Measurements from ENCODE around the gene SPSB1.
A peak's percentile ranks its signal among the peaks of the same experiment; 100 is the strongest.

Gene SPSB1

GRCh38 chr1:9282696-9282955 is 10.1 kb upstream of the SPSB1 start:
- H3K4me1 ChIP-seq (ENCODE audit: control insufficient read depth, insufficient read depth, low read length), result no peaks in the 10 kb centered on the region
- no peaks in the 10 kb centered on the region for H3K9me3 ChIP-seq (ENCODE audit: control insufficient read depth, insufficient read depth, low read depth, low read length)
- ChIA-PET POLR2A (no interaction called here), CTCF (interaction anchor here (0.6 to 1.7 kb wide), 4 partner anchors 16 to 212 kb away, joined by 3 to 8 read pairs (median 4); no protein-coding TSS in a partner anchor)
- no peak for TF ChIP-seq ZBTB7A (tag by site-specific recombination; IDR thresholded peaks at IDR 0.05; ENCODE audit: low read depth)
- TF ChIP-seq EGR2 (tag by site-specific recombination; IDR thresholded peaks at IDR 0.05; ENCODE audit: low read depth), result 0 out of 2 replicates have a peak, but pooled peaks have one; percentile 11
- peak; percentile 59 for TF ChIP-seq ZFHX2 (tag by site-specific recombination; conservative IDR thresholded peaks at IDR 0.05)
- TF ChIP-seq ZNF645 (tag by site-specific recombination; IDR thresholded peaks at IDR 0.05), result no peak
- no peak for TF ChIP-seq KLF9 (tag by site-specific recombination; IDR thresholded peaks at IDR 0.05; ENCODE audit: low read depth)
- H3K4me3 ChIP-seq (ENCODE audit: low read depth, low read length), result no peak overlapping the region
- H3K36me3 ChIP-seq (ENCODE audit: control insufficient read depth in 2 of 2, insufficient read depth in 1 of 2, low read length in 2 of 2), result no peaks in the 10 kb centered on the region
- H3K27ac ChIP-seq (ENCODE audit: extremely low read depth, low read depth, low read length), result no peak overlapping the region

GRCh38 chr1:9284061-9284460 is 8.6 kb upstream of the SPSB1 start:
- H3K36me3 ChIP-seq (ENCODE audit: control insufficient read depth in 2 of 2, insufficient read depth in 1 of 2, low read length in 2 of 2), result no peaks in the 10 kb centered on the region

GRCh38 chr1:9286556-9286955 is 6.1 kb upstream of the SPSB1 start:
- ChIA-PET CTCF (interaction anchor here (0.5 kb wide), 1 partner anchor 259 kb away, joined by 3 read pairs; no protein-coding TSS in a partner anchor), POLR2A (no interaction called here)
- Histone ChIP-seq H3K4me3 (ENCODE audit: low read depth, low read length) (no peak overlapping the region), H3K9me3 (ENCODE audit: control insufficient read depth, insufficient read depth, low read depth, low read length) (no peaks in the 10 kb centered on the region), H3K4me1 (ENCODE audit: control insufficient read depth, insufficient read depth, low read length) (no peaks in the 10 kb centered on the region), H3K36me3 (ENCODE audit: control insufficient read depth in 2 of 2, insufficient read depth in 1 of 2, low read length in 2 of 2) (no peaks in the 10 kb centered on the region), H3K27ac (ENCODE audit: extremely low read depth, low read depth, low read length) (no peak overlapping the region)
- TF ChIP-seq ZNF654 (tag by site-specific recombination; IDR thresholded peaks at IDR 0.05; ENCODE audit: low read depth) (no peak), ZNF768 (tag by site-specific recombination; IDR thresholded peaks at IDR 0.05) (no peak), HOXA7 (CRISPR knock-in tag; IDR thresholded peaks at IDR 0.05; ENCODE audit: borderline replicate concordance) (no peak), ZNF404 (tag by site-specific recombination; IDR thresholded peaks at IDR 0.05) (no peak), HOXC10 (CRISPR knock-in tag; IDR thresholded peaks at IDR 0.05) (no peak), ZNF792 (tag by site-specific recombination; IDR thresholded peaks at IDR 0.05) (no peak), PRDM10 (tag by site-specific recombination; IDR thresholded peaks at IDR 0.05) (no peak), OSR2 (tag by site-specific recombination; IDR thresholded peaks at IDR 0.05) (no peak)

More at GRCh38 chr1:9284061-9284460, 8.6 kb upstream of the SPSB1 start:
- no peaks in the 10 kb centered on the region for H3K9me3 ChIP-seq (ENCODE audit: control insufficient read depth, insufficient read depth, low read depth, low read length)
- ChIA-PET CTCF (interaction anchor here (0.6 to 1.4 kb wide), 8 partner anchors 13 to 969 kb away, joined by 3 to 9 read pairs (median 3); no protein-coding TSS in a partner anchor), POLR2A (no interaction called here)
- H3K4me3 ChIP-seq (ENCODE audit: low read depth, low read length), result no peak overlapping the region
- H3K27ac ChIP-seq (ENCODE audit: extremely low read depth, low read depth, low read length), result no peak overlapping the region
- peak; percentile 45; the same call in 1 of the 2 replicates for TF ChIP-seq KLF1 (tag by site-specific recombination; IDR thresholded peaks at IDR 0.05)
- TF ChIP-seq ZBTB26 (tag by site-specific recombination; optimal IDR thresholded peaks at IDR 0.05), result no peak
- H3K4me1 ChIP-seq (ENCODE audit: control insufficient read depth, insufficient read depth, low read length), result no peaks in the 10 kb centered on the region
